Vagina (tissue), 2 donors: Measurements from ENCODE around the gene TSEN2.

Experiments
- POLR2A ChIP-seq, 2 donors: fragments of 450-650 bp; IDR thresholded peaks; one replicate each; pipeline ENCODE4 v1.6.1; 2017; ENCODE audit warnings: antibody characterized with exemption in 2 of 2, mild to moderate bottlenecking in 2 of 2, moderate library complexity in 2 of 2
- TF ChIP-seq, protein P1 (sequence below), 3 experiments: fragments of 450-650 bp in 2 of 3; fragments of 200-600 bp in 1 of 3; sonication (generic) in 1 of 3; IDR thresholded peaks; one replicate each; pipeline ENCODE4 v1.5.1; 2017 to 2019; ENCODE audit warnings: antibody characterized with exemption in 3 of 3, mild to moderate bottlenecking in 2 of 3, moderate library complexity in 2 of 3

DNA sequence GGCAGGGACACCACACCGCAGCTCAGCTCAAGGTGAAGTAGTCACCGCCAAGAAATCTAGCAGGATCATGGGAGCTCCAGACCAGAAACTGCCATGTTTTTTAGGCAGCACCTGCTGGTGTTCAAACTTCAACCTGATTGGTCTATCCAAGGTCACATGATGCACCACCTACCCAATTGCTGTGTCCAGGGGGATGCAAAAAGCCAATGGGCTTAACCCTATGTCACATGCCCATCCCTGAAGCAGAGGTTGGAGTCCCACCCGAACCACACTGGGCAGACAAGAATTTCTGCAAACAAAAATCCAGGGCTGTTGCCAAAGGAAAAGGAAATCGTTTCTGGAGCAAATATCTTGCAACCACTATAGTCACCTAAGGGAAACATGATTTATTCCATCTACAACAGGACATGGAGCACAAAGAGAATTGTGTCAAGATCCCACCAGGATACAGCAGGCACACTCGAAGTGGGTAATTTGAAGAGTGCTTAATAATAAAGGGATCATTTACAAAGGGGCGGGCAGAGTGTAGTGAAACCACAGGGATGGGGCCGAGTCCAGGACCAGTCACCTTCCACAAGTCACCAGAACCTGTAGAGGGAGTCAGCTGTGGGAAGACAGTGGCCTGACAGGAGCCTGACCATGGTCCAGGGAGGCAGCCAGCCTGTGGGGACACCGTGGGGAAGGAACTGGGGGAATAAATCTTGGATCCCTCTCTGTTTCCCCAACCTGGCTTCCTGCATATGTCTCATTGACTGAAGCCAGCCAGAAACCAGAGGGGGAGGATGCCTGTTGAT, 34.2 kb upstream of the TSEN2 start:
- TF ChIP-seq, protein P1, sequence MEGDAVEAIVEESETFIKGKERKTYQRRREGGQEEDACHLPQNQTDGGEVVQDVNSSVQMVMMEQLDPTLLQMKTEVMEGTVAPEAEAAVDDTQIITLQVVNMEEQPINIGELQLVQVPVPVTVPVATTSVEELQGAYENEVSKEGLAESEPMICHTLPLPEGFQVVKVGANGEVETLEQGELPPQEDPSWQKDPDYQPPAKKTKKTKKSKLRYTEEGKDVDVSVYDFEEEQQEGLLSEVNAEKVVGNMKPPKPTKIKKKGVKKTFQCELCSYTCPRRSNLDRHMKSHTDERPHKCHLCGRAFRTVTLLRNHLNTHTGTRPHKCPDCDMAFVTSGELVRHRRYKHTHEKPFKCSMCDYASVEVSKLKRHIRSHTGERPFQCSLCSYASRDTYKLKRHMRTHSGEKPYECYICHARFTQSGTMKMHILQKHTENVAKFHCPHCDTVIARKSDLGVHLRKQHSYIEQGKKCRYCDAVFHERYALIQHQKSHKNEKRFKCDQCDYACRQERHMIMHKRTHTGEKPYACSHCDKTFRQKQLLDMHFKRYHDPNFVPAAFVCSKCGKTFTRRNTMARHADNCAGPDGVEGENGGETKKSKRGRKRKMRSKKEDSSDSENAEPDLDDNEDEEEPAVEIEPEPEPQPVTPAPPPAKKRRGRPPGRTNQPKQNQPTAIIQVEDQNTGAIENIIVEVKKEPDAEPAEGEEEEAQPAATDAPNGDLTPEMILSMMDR (IDR thresholded peaks at IDR 0.05) = no peak
- TF ChIP-seq POLR2A (IDR thresholded peaks at IDR 0.05) = no peak
